HepG2 (cell line): ENCODE data around the gene C20orf96. TPM values are rescaled to one million over a fixed set of nuclear protein-coding genes. Genes with fewer than 3 reads are reported as not detected.

Experiments
- CBFB ChIP-seq: sonication (generic); formaldehyde crosslinking; IDR thresholded peaks from 2 replicates; pipeline ENCODE4 v1.4.0; 2020; ENCODE audit warnings: missing genetic modification reagents
- CCAR2 ChIP-seq: fragments of 200-400 bp; formaldehyde crosslinking; optimal IDR thresholded peaks from 2 replicates; pipeline ENCODE3; 2018; ENCODE audit warnings: low read depth, mild to moderate bottlenecking, low read length, moderate library complexity
- MTF2 ChIP-seq: sonication (generic); formaldehyde crosslinking; IDR thresholded peaks from 2 replicates; pipeline ENCODE4 v1.5.0; 2020; ENCODE audit warnings: missing genetic modification reagents, borderline replicate concordance
- NFKBIZ ChIP-seq: IDR thresholded peaks from 2 replicates; pipeline ENCODE4 v1.6.1; 2018; ENCODE audit warnings: missing genetic modification reagents, missing compliant biosample characterization
- RELA ChIP-seq: sonication (generic); formaldehyde crosslinking; IDR thresholded peaks from 2 replicates; pipeline ENCODE4 v1.4.0; 2020; ENCODE audit warnings: missing genetic modification reagents
- TOE1 ChIP-seq: sonication (generic); formaldehyde crosslinking; IDR thresholded peaks from 2 replicates; pipeline ENCODE4 v1.4.0; 2020; ENCODE audit warnings: mild to moderate bottlenecking, missing genetic modification reagents
- ZNF460 ChIP-seq: sonication (generic); formaldehyde crosslinking; IDR thresholded peaks from 2 replicates; pipeline ENCODE4 v1.5.1; 2020; ENCODE audit warnings: missing genetic modification reagents, mild to moderate bottlenecking, borderline replicate concordance
- ZNF703 ChIP-seq: sonication (generic); formaldehyde crosslinking; IDR thresholded peaks from 2 replicates; pipeline ENCODE4 v1.5.1; 2020; ENCODE audit warnings: missing genetic modification reagents, mild to moderate bottlenecking, moderate library complexity, borderline replicate concordance
- ZSCAN30 ChIP-seq: sonication (generic); formaldehyde crosslinking; IDR thresholded peaks from 2 replicates; pipeline ENCODE4 v1.5.0; 2020; ENCODE audit warnings: mild to moderate bottlenecking, missing genetic modification reagents
- polyA plus RNA-seq, 8 experiments: library from polyadenylated mRNA; depleted of rRNA in 3 of 8; stranded (reverse) in 7 of 8; unstranded in 1 of 8; fragments of >200 nt; fragmentation: Illumina TruSeq in 4 of 8; extraction: Trizol in 4 of 8; gene quantifications; 2 replicates each; pipeline versions ENCODE4 v1.2.1 to v1.2.3, GENCODE V29; 2011 to 2016; ENCODE audit warnings: low read depth in 4 of 8, missing spikeins in 1 of 8, mixed read lengths in 1 of 8; ENCODE audit not compliant: insufficient read depth in 1 of 8
- total RNA-seq, 5 experiments: library from RNA; depleted of rRNA; stranded (reverse); fragments of >200 nt; fragmentation: Illumina TruSeq; extraction: Trizol; gene quantifications; 2 replicates each; pipeline ENCODE4 v1.2.3, GENCODE V29; 2016; ENCODE audit warnings: low read depth in 1 of 5
- TF ChIP-seq, protein P1 (sequence below): sonication (generic); formaldehyde crosslinking; conservative IDR thresholded peaks from 2 replicates; pipeline ENCODE4 v1.4.0; 2020; ENCODE audit warnings: missing genetic modification reagents
- TF ChIP-seq, protein P2 (sequence below): sonication (generic); formaldehyde crosslinking; IDR thresholded peaks from 2 replicates; pipeline ENCODE4 v1.4.0; 2020; ENCODE audit warnings: missing genetic modification reagents
- TF ChIP-seq, protein P3 (sequence below): sonication (generic); formaldehyde crosslinking; IDR thresholded peaks from 2 replicates; pipeline ENCODE4 v1.4.0; 2020; ENCODE audit warnings: missing genetic modification reagents
- TF ChIP-seq, protein P4 (sequence below): sonication (generic); formaldehyde crosslinking; IDR thresholded peaks from 2 replicates; pipeline ENCODE4 v1.5.0; 2020; ENCODE audit warnings: mild to moderate bottlenecking, missing genetic modification reagents, borderline replicate concordance

Gene C20orf96
- total and polyA plus RNA-seq, 2 of the 13 experiments (the other 11 are each of a cell fraction or from before 2014, with no cell fraction given), result 3.8 to 20.6 TPM

DNA sequence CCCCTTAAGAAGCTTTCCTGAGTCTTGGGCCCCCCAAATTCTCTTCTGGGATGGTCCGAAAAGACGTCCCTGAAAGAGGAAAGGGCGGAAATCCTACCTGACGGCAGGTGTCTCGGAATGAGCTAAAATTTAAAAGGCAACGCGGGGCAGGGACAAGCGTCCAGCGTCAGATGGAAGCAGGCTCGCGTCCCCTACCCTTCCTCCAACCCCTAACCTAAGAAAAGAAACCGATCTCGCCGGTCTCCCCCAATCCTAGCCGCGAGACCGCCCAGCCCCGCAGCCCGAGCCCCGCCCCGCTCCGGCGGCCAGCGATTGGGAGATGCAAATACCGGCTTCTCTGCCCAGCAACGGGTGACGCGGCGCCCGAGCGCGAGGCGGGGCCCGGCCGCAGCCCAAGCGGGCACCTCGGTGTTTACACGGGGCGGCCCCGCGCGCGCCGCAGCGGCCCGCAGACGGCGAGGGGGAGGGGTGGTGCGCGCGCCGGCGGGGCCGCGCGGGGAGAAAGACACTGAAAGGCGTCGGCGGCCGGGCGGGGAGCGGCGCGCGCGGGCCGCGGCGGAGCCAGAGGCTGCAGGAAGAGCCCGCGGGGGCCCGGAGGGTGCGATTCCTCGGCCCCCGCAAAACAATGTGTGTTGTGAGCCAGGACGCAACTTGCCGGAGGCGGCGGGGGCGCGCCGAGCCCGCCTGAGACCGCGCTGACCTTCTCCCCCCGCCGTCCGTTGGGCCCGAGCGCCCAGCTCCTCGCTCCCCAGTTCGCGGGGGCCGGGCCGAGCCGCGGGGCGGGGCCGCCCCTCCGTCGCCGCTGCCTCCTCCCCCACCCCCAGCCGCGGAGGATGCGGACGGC, 34.7 kb upstream of the C20orf96 start, which contains the start of gene SOX12 (continued):
- TF ChIP-seq TOE1 (CRISPR knock-in tag) (no peak), CBFB (CRISPR knock-in tag) (no peak), ZNF703 (CRISPR knock-in tag) (no peak; the same call in 1 of the 2 replicates), RELA (CRISPR knock-in tag) (peak; percentile 33; the same call in 1 of the 2 replicates), MTF2 (no peak), ZNF460 (CRISPR knock-in tag) (no peak), ZSCAN30 (CRISPR knock-in tag) (no peak), NFKBIZ (CRISPR knock-in tag) (no peak; the same call in 1 of the 2 replicates), CCAR2 (no peak)
- TF ChIP-seq, protein P1, sequence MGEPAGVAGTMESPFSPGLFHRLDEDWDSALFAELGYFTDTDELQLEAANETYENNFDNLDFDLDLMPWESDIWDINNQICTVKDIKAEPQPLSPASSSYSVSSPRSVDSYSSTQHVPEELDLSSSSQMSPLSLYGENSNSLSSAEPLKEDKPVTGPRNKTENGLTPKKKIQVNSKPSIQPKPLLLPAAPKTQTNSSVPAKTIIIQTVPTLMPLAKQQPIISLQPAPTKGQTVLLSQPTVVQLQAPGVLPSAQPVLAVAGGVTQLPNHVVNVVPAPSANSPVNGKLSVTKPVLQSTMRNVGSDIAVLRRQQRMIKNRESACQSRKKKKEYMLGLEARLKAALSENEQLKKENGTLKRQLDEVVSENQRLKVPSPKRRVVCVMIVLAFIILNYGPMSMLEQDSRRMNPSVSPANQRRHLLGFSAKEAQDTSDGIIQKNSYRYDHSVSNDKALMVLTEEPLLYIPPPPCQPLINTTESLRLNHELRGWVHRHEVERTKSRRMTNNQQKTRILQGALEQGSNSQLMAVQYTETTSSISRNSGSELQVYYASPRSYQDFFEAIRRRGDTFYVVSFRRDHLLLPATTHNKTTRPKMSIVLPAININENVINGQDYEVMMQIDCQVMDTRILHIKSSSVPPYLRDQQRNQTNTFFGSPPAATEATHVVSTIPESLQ (CRISPR knock-in tag), result no peak; the same call in 1 of the 2 replicates
- TF ChIP-seq, protein P2, sequence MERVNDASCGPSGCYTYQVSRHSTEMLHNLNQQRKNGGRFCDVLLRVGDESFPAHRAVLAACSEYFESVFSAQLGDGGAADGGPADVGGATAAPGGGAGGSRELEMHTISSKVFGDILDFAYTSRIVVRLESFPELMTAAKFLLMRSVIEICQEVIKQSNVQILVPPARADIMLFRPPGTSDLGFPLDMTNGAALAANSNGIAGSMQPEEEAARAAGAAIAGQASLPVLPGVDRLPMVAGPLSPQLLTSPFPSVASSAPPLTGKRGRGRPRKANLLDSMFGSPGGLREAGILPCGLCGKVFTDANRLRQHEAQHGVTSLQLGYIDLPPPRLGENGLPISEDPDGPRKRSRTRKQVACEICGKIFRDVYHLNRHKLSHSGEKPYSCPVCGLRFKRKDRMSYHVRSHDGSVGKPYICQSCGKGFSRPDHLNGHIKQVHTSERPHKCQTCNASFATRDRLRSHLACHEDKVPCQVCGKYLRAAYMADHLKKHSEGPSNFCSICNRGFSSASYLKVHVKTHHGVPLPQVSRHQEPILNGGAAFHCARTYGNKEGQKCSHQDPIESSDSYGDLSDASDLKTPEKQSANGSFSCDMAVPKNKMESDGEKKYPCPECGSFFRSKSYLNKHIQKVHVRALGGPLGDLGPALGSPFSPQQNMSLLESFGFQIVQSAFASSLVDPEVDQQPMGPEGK (CRISPR knock-in tag), result peak; percentile 95
- TF ChIP-seq, protein P3, sequence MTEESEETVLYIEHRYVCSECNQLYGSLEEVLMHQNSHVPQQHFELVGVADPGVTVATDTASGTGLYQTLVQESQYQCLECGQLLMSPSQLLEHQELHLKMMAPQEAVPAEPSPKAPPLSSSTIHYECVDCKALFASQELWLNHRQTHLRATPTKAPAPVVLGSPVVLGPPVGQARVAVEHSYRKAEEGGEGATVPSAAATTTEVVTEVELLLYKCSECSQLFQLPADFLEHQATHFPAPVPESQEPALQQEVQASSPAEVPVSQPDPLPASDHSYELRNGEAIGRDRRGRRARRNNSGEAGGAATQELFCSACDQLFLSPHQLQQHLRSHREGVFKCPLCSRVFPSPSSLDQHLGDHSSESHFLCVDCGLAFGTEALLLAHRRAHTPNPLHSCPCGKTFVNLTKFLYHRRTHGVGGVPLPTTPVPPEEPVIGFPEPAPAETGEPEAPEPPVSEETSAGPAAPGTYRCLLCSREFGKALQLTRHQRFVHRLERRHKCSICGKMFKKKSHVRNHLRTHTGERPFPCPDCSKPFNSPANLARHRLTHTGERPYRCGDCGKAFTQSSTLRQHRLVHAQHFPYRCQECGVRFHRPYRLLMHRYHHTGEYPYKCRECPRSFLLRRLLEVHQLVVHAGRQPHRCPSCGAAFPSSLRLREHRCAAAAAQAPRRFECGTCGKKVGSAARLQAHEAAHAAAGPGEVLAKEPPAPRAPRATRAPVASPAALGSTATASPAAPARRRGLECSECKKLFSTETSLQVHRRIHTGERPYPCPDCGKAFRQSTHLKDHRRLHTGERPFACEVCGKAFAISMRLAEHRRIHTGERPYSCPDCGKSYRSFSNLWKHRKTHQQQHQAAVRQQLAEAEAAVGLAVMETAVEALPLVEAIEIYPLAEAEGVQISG (CRISPR knock-in tag), result peak; percentile 43
- TF ChIP-seq, protein P4, sequence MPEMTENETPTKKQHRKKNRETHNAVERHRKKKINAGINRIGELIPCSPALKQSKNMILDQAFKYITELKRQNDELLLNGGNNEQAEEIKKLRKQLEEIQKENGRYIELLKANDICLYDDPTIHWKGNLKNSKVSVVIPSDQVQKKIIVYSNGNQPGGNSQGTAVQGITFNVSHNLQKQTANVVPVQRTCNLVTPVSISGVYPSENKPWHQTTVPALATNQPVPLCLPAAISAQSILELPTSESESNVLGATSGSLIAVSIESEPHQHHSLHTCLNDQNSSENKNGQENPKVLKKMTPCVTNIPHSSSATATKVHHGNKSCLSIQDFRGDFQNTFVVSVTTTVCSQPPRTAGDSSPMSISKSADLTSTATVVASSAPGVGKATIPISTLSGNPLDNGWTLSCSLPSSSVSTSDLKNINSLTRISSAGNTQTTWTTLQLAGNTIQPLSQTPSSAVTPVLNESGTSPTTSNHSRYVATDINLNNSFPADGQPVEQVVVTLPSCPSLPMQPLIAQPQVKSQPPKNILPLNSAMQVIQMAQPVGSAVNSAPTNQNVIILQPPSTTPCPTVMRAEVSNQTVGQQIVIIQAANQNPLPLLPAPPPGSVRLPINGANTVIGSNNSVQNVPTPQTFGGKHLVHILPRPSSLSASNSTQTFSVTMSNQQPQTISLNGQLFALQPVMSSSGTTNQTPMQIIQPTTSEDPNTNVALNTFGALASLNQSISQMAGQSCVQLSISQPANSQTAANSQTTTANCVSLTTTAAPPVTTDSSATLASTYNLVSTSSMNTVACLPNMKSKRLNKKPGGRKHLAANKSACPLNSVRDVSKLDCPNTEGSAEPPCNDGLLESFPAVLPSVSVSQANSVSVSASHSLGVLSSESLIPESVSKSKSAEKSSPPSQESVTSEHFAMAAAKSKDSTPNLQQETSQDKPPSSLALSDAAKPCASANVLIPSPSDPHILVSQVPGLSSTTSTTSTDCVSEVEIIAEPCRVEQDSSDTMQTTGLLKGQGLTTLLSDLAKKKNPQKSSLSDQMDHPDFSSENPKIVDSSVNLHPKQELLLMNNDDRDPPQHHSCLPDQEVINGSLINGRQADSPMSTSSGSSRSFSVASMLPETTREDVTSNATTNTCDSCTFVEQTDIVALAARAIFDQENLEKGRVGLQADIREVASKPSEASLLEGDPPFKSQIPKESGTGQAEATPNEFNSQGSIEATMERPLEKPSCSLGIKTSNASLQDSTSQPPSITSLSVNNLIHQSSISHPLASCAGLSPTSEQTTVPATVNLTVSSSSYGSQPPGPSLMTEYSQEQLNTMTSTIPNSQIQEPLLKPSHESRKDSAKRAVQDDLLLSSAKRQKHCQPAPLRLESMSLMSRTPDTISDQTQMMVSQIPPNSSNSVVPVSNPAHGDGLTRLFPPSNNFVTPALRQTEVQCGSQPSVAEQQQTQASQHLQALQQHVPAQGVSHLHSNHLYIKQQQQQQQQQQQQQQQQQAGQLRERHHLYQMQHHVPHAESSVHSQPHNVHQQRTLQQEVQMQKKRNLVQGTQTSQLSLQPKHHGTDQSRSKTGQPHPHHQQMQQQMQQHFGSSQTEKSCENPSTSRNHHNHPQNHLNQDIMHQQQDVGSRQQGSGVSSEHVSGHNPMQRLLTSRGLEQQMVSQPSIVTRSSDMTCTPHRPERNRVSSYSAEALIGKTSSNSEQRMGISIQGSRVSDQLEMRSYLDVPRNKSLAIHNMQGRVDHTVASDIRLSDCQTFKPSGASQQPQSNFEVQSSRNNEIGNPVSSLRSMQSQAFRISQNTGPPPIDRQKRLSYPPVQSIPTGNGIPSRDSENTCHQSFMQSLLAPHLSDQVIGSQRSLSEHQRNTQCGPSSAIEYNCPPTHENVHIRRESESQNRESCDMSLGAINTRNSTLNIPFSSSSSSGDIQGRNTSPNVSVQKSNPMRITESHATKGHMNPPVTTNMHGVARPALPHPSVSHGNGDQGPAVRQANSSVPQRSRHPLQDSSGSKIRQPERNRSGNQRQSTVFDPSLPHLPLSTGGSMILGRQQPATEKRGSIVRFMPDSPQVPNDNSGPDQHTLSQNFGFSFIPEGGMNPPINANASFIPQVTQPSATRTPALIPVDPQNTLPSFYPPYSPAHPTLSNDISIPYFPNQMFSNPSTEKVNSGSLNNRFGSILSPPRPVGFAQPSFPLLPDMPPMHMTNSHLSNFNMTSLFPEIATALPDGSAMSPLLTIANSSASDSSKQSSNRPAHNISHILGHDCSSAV (CRISPR knock-in tag), result 0 out of 2 replicates have a peak, but pooled peaks have one; percentile 4
